ENCODE results near the gene CLDN9. TPM values are rescaled to one million over a fixed set of nuclear protein-coding genes. Genes with fewer than 3 reads are reported as not detected.

CLDN9 gene
- total RNA-seq, 6 donors from 2014 or later = 0.57 to 5.9 (median 1.1) TPM

- peak in 2 of 4 donors; percentile 18 to 41 for TF ChIP-seq POLR2A (IDR thresholded peaks at IDR 0.05)
- TF ChIP-seq CTCF (IDR thresholded peaks at IDR 0.05) = no peak
- peak in 1 of 2 donors; percentile 32 for TF ChIP-seq POLR2AphosphoS5 (IDR thresholded peaks at IDR 0.05)
- TF ChIP-seq EP300 (IDR thresholded peaks at IDR 0.05) = peak in 1 of 4 donors; percentile 40
- Histone ChIP-seq H3K9me3 (no peaks in the 10 kb centered on the region), H3K27me3 (no peaks in the 10 kb centered on the region), H3K36me3 (no peaks in the 10 kb centered on the region), H3K4me1 (peaks cover 21 to 56% (median 37%) of the 10 kb centered on the region in 4 donors), H3K27ac (peak overlapping the region; percentile 58 to 78 (median 74)), H3K4me3 (no peak overlapping the region)
- ATAC-seq (ENCODE audit: low FRiP score in 2 of 2) (peak in 1 of 2 donors; percentile 69), DNase-seq (peak in 1 of 2 donors; percentile 90)
- 44 to 45% methylated on average over 10 to 21 of the region's 21 CpGs for WGBS, 2 donors
Measured at GRCh38 chr16:3009568-3010390, 2.9 kb upstream of the CLDN9 start.

GRCh38 chr16:3010510-3010909 lies 2.2 kb upstream of the CLDN9 start:
- no peaks in the 10 kb centered on the region for H3K9me3 ChIP-seq
- ATAC-seq (ENCODE audit: low FRiP score in 2 of 2) (no peak), DNase-seq (no peak)
- H3K36me3 ChIP-seq = no peaks in the 10 kb centered on the region
- TF ChIP-seq EP300 (IDR thresholded peaks at IDR 0.05) = no peak
- TF ChIP-seq POLR2A (IDR thresholded peaks at IDR 0.05) = no peak
- TF ChIP-seq POLR2AphosphoS5 (IDR thresholded peaks at IDR 0.05) = no peak
- TF ChIP-seq CTCF (IDR thresholded peaks at IDR 0.05) = no peak
- no peaks in the 10 kb centered on the region for H3K27me3 ChIP-seq
- H3K4me1 ChIP-seq = peaks cover 16 to 52% (median 35%) of the 10 kb centered on the region in 4 donors
- peak overlapping the region in 3 of 4 donors; percentile 58 to 78 (median 76) for H3K27ac ChIP-seq
- no peak overlapping the region for H3K4me3 ChIP-seq
- WGBS, 2 donors = 84 to 92% methylated on average over 7 to 8 of the region's 8 CpGs

GRCh38 chr16:3012246-3012645 lies 477 bp upstream of the CLDN9 start:
- ATAC-seq (ENCODE audit: low FRiP score in 2 of 2) = peak in 1 of 2 donors; percentile 19
- no peak for DNase-seq
- no peaks in the 10 kb centered on the region for H3K36me3 ChIP-seq
- peaks cover 16 to 43% (median 33%) of the 10 kb centered on the region in 4 donors for H3K4me1 ChIP-seq
- no peak overlapping the region for H3K27ac ChIP-seq
- TF ChIP-seq EP300 (IDR thresholded peaks at IDR 0.05) (no peak), POLR2A (IDR thresholded peaks at IDR 0.05) (no peak), CTCF (IDR thresholded peaks at IDR 0.05) (no peak), POLR2AphosphoS5 (IDR thresholded peaks at IDR 0.05) (no peak)
- WGBS, 2 donors = 7 to 16% methylated on average over 13 to 19 of the region's 19 CpGs
- H3K9me3 ChIP-seq = no peaks in the 10 kb centered on the region
- H3K27me3 ChIP-seq = peaks cover 0 to under 1% (median 0%) of the 10 kb centered on the region in 4 donors
- no peak overlapping the region for H3K4me3 ChIP-seq

GRCh38 chr16:3013491-3013951 lies 798 bp downstream of the CLDN9 start:
- Histone ChIP-seq H3K9me3 (no peaks in the 10 kb centered on the region), H3K36me3 (no peaks in the 10 kb centered on the region), H3K4me3 (no peak overlapping the region), H3K27me3 (peaks cover 0 to 10% (median 3%) of the 10 kb centered on the region in 4 donors), H3K4me1 (peaks cover 12 to 38% (median 27%) of the 10 kb centered on the region in 4 donors), H3K27ac (no peak overlapping the region)
- DNase-seq (no peak), ATAC-seq (ENCODE audit: low FRiP score in 2 of 2) (no peak)
- 40 to 67% methylated on average over 9 to 11 of the region's 27 CpGs for WGBS, 2 donors
- TF ChIP-seq POLR2A (IDR thresholded peaks at IDR 0.05) = no peak
- TF ChIP-seq CTCF (IDR thresholded peaks at IDR 0.05) = peak in 1 of 6 experiments; percentile 21

All from upper lobe of left lung (tissue), 6 donors.